Ramos (cell line): ENCODE data around the gene A3GALT2.
"Not testable (repeated sequence)": the region's sequence is repeated elsewhere in the genome, so short reads cannot be mapped to it uniquely, and the experiment has no call there.

Experiments used
- in situ Hi-C: fragments of 300-500 bp; cut with MboI; formaldehyde crosslinking; loops from one replicate; pipeline ENCODE4 v1.14.3; 2022; ENCODE audit warnings: low sequenced_read_pairs; ENCODE audit not compliant: unreplicated experiment

Gene A3GALT2

DNA sequence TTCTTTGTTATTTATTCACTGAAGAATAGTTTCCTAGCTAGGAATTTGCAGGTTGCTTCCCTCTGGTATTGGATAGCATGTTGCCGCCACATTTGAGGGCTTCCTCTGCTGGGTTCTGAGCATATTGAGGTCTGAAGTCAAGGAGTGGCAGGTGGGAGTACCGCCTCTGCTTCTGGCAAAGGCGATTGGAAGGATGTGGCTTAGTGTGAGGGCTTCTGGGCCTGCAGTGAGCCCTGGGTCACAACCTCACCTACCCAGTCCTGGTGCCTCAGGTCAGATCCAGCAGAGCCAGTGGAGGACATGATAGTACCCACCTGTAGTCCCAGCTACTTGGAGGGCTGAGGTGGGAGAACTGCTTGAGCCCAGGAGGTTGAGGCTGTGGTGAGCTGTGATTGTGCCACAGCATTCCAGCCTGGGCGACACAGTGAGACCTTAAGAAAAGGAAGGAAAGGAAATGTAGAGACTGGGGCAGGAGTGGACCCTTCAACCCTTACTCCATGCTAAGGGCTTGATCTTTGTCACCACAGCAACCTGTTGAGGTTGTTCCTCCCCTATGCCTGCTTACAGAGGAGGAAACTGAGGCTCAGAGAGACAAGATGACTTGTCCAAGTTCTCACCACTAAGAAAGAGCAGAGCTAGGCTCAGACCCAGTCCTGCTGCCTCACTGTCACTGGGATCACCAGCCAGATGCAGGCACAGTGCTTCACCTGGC, 22.8 kb downstream of the A3GALT2 start:
- in situ Hi-C loops = loop anchor here (5.0 kb wide), 2 partner anchors 69 to 169 kb away; no protein-coding TSS in a partner anchor

GRCh38 chr1:33296824-33297223, 24.1 kb downstream of the A3GALT2 start:
- in situ Hi-C loops = loop anchor here (5.0 kb wide), 2 partner anchors 70 to 170 kb away; no protein-coding TSS in a partner anchor

DNA sequence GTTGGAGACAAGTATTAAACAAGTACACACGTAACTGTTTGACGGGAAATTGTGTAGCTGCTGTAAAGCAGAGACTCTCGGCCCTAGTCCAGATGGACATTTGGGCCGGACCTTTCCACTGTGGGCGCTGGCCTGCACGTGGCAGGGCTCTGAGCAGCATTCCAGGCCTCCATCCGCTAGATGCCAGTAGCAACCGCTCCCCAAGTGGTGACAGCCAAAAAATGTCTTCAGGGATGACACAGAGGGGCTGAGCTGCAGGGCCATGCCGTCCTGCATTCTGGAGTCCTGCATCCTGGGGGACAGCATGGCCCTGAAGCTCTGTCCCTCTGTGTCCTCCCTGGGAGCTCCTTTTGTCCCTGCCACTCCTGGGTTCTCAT, 24.8 kb downstream of the A3GALT2 start:
- in situ Hi-C loops = loop anchor here (5.0 kb wide), 2 partner anchors 71 to 171 kb away; no protein-coding TSS in a partner anchor

- in situ Hi-C loops = loop anchor here (5.0 kb wide), 2 partner anchors 72 to 172 kb away; no protein-coding TSS in a partner anchor
These were observed 25.3 kb downstream of the A3GALT2 start for GRCh38 chr1:33295450-33296081.

DNA sequence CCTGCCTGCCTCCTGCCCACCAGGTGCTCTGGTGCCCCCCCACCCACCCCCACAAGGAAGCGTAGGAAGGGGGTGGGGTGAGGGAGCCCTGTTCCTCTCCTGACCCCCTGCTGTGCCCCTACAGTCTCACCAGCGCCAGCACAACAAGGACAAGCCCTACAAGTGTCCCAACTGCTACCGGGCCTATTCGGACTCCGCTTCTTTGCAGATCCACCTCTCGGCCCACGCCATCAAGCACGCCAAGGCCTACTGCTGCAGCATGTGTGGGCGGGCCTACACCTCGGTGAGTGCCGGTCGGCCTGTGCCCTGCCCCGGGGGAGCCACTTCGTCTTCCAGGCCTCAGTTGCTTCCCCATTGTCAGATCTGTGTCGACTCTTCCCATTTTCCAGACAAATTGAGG, 25.9 kb downstream of the A3GALT2 start:
- in situ Hi-C loops = loop anchor here (5.0 kb wide), 2 partner anchors 72 to 172 kb away; no protein-coding TSS in a partner anchor

DNA sequence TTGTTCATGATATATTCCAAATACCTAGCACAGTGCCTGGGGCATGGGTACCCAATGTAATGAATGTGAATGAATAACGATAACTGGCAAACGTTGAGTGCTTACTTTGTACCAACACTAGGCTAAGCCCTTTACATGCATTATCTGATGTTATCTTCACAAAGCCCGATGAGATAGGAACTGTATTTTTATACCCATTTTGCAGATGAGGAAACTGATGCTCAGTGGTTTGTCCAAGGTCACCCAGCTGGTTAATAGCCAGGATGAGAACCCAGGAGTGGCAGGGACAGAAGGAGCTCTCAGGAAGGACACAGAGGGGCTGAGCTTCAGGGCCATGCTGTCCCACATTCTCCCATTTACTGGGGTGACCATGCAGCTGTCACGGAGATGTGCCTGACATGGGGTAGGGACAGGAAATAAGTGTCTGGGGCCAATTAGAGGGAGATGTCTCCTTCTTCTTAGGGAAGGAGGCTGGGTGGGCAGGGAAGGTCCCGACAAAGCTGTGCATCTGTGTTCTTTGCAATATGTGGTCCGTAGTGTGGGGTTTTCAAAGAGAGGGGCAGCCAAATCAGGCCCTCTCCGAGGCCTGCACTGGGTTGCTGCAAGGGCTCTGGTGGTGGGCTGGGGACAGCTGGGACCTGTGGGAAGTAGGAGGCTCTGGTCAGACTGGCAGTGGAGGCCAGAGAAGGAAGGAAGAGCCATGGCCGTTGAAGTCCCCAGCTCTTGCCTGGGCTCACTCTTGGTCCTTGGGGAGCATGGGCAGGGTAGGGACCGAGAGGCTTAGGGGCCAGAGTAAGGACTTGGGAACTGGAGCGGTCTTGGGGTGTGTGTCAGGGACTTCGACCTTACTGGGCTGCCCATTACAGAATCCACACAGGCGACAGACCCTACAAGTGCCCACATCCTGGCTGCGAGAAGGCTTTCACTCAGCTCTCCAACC, 26.6 kb downstream of the A3GALT2 start:
- in situ Hi-C loops = loop anchor here (5.0 kb wide), 2 partner anchors 73 to 173 kb away; no protein-coding TSS in a partner anchor

GRCh38 chr1:33292726-33293340, 28.1 kb downstream of the A3GALT2 start:
- in situ Hi-C loops = no loop called here

GRCh38 chr1:33290615-33291014, 30.3 kb downstream of the A3GALT2 start:
- in situ Hi-C loops = not testable (repeated sequence)

DNA sequence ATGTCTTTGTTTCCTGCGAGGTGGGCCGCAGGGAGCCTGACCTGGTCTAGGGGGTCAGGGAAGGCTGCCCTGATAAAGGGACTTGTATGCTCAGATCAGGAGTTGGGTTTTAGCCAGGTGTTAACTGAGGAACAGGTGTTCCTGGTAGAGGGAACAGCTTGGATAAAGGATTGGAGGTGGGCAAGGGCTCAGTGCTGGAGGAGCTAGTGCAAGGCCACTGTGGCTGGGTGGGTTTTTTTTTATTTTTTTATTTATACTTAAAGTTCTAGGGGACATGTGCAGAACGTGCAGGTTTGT, 31.1 kb downstream of the A3GALT2 start:
- in situ Hi-C loops = no loop called here

GRCh38 chr1:33288976-33289857, 31.7 kb downstream of the A3GALT2 start:
- in situ Hi-C loops = no loop called here

- in situ Hi-C loops = no loop called here
These were observed 33.6 kb downstream of the A3GALT2 start for GRCh38 chr1:33287317-33287716.

- in situ Hi-C loops = no loop called here
These were observed 34.3 kb downstream of the A3GALT2 start for GRCh38 chr1:33286451-33287185.

GRCh38 chr1:33284049-33284448, 36.8 kb downstream of the A3GALT2 start:
- in situ Hi-C loops = no loop called here

- in situ Hi-C loops = no loop called here
These were observed 38.1 kb downstream of the A3GALT2 start for GRCh38 chr1:33282791-33283190.

- in situ Hi-C loops = no loop called here
These were observed 39.2 kb downstream of the A3GALT2 start for GRCh38 chr1:33281554-33282303.

GRCh38 chr1:33280091-33280661, 40.7 kb downstream of the A3GALT2 start:
- in situ Hi-C loops = no loop called here

DNA sequence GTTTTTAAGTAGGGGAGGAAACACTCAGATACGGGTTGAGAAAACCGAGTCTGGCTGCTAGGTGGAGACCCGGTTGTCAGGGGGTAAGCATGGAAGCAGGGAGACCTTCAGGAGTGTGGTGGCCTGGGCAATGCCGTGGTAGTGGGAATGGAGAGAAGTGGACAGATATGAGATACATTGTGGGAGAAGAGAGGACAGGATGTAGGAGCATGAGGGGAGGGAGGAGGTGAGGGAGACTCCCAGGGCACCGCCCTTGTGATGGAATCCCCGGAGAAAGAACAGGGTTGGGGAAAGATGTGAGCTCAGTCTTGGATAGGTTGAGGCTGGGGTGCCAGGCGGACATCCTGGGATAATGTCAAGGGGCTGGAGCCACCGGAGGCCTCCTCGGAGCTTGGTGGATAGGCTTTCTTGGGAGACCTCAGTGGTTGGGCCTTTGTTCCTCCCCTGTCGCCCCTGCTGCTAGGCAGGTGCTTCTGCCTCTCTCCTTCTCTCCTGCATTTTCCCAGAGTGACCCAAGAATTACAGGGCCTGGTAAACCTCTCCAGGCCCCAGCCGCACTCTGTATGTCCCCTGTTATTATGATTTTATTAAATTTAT, 43.3 kb downstream of the A3GALT2 start:
- in situ Hi-C loops = no loop called here
